Adrenal gland (tissue), 5 donors: ENCODE measurements around the gene EXOC4.

ENCODE experiments used
- POLR2A ChIP-seq, 2 donors: fragments of 450-650 bp; IDR thresholded peaks; one replicate each; pipeline ENCODE4 v1.6.1; 2017; ENCODE audit warnings: antibody characterized with exemption in 2 of 2, mild to moderate bottlenecking in 2 of 2, moderate library complexity in 1 of 2
- TF ChIP-seq, protein P1 (sequence below), 6 experiments: fragments of 450-650 bp in 4 of 6; fragments of 200-600 bp in 2 of 6; sonication (generic) in 1 of 6; IDR thresholded peaks; 1 replicate in 5 of 6; 2 replicates in 1 of 6; pipeline versions ENCODE4 v1.5.1 to v1.8.0; 2016 to 2021; ENCODE audit warnings: antibody characterized with exemption in 6 of 6, mild to moderate bottlenecking in 2 of 6, moderate library complexity in 1 of 6
- donor health status: DM: no; HTN: no; CAD: no.

- TF ChIP-seq POLR2A (IDR thresholded peaks at IDR 0.05) = no peak
- TF ChIP-seq, protein P1, sequence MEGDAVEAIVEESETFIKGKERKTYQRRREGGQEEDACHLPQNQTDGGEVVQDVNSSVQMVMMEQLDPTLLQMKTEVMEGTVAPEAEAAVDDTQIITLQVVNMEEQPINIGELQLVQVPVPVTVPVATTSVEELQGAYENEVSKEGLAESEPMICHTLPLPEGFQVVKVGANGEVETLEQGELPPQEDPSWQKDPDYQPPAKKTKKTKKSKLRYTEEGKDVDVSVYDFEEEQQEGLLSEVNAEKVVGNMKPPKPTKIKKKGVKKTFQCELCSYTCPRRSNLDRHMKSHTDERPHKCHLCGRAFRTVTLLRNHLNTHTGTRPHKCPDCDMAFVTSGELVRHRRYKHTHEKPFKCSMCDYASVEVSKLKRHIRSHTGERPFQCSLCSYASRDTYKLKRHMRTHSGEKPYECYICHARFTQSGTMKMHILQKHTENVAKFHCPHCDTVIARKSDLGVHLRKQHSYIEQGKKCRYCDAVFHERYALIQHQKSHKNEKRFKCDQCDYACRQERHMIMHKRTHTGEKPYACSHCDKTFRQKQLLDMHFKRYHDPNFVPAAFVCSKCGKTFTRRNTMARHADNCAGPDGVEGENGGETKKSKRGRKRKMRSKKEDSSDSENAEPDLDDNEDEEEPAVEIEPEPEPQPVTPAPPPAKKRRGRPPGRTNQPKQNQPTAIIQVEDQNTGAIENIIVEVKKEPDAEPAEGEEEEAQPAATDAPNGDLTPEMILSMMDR (IDR thresholded peaks at IDR 0.05) = no peak
These were observed 439.1 kb downstream of the EXOC4 start for GRCh38 chr7:133691727-133692610.
